ENCODE results near the gene RPRD1B. TPM values are rescaled to one million over a fixed set of nuclear protein-coding genes. Genes with fewer than 3 reads are reported as not detected.

Gene RPRD1B
- total RNA-seq, 1 experiment from 2014 or later: 55.1 TPM

GRCh38 chr20:38017959-38018358 is 15.6 kb upstream of the RPRD1B start:
- Histone ChIP-seq H3K9me3 (ENCODE audit: insufficient read depth, low read depth) (peaks cover 7% of the 10 kb centered on the region; the same call in 1 of the 2 replicates), H3F3A (ENCODE audit: insufficient read depth, low read depth) (no peaks in the 10 kb centered on the region), H4K20me1 (ENCODE audit: insufficient read depth) (0 out of 2 replicates have a peak, but pooled peaks cover 4% of the 10 kb centered on the region), H3K4me2 (no peak overlapping the region), H2AFZ (no peak overlapping the region), H3K79me2 (ENCODE audit: low read depth) (peaks cover 7% of the 10 kb centered on the region), H3K36me3 (ENCODE audit: low read depth) (peaks cover 34% of the 10 kb centered on the region), H3K27me3 (ENCODE audit: insufficient read depth, low read depth) (no peaks in the 10 kb centered on the region), H3K9me2 (ENCODE audit: insufficient read depth) (no peaks in the 10 kb centered on the region), H3K4me3 (no peak overlapping the region), H3K27ac (no peak overlapping the region), H3K4me1 (replicated peaks; ENCODE audit: insufficient read depth) (no peaks in the 10 kb centered on the region)
- intact Hi-C loops (cut with micrococcal nuclease; ENCODE audit: unreplicated experiment): no loop called here
- POLR2A ChIA-PET (ENCODE audit: unreplicated experiment): interaction anchor here (0.6 kb wide), 1 partner anchor 387 kb away, joined by 5 read pairs; no protein-coding TSS in a partner anchor
- BruUV-seq (replicated peaks): no TSS peak
- no peak for TF ChIP-seq EZH2 (IDR thresholded peaks at IDR 0.05; ENCODE audit: low read depth)
- no peak for TF ChIP-seq CTCF (conservative IDR thresholded peaks at IDR 0.05)
- no peak for DNase-seq
- CTCF ChIA-PET: no interaction called here

- H3K27ac ChIP-seq: no peak overlapping the region
- BruUV-seq (replicated peaks): no TSS peak
- H3K4me2 ChIP-seq: no peak overlapping the region
- H3K9me2 ChIP-seq (ENCODE audit: insufficient read depth): no peaks in the 10 kb centered on the region
- H3K27me3 ChIP-seq (ENCODE audit: insufficient read depth, low read depth): no peaks in the 10 kb centered on the region
- peaks cover 7% of the 10 kb centered on the region; the same call in 1 of the 2 replicates for H3K9me3 ChIP-seq (ENCODE audit: insufficient read depth, low read depth)
- POLR2A ChIA-PET (ENCODE audit: unreplicated experiment): no interaction called here
- no peak for DNase-seq
- peaks cover 11% of the 10 kb centered on the region for H3K79me2 ChIP-seq (ENCODE audit: low read depth)
- CTCF ChIA-PET: no interaction called here
- H3K36me3 ChIP-seq (ENCODE audit: low read depth): peaks cover 34% of the 10 kb centered on the region
- no peaks in the 10 kb centered on the region for H3K4me1 ChIP-seq (replicated peaks; ENCODE audit: insufficient read depth)
- no peak overlapping the region for H2AFZ ChIP-seq
- 0 out of 2 replicates have a peak, but pooled peaks cover 4% of the 10 kb centered on the region for H4K20me1 ChIP-seq (ENCODE audit: insufficient read depth)
- H3K4me3 ChIP-seq: no peak overlapping the region
- TF ChIP-seq EZH2 (IDR thresholded peaks at IDR 0.05; ENCODE audit: low read depth) (no peak), CTCF (conservative IDR thresholded peaks at IDR 0.05) (no peak)
- intact Hi-C loops (cut with micrococcal nuclease; ENCODE audit: unreplicated experiment): no loop called here
- no peaks in the 10 kb centered on the region for H3F3A ChIP-seq (ENCODE audit: insufficient read depth, low read depth)
Measured at GRCh38 chr20:38018385-38018784, 15.2 kb upstream of the RPRD1B start.

- BruUV-seq (replicated peaks): no TSS peak
- Histone ChIP-seq H3K9me2 (ENCODE audit: insufficient read depth) (no peaks in the 10 kb centered on the region), H2AFZ (no peak overlapping the region), H3K4me1 (replicated peaks; ENCODE audit: insufficient read depth) (no peaks in the 10 kb centered on the region), H3K4me2 (no peak overlapping the region), H3K27me3 (ENCODE audit: insufficient read depth, low read depth) (no peaks in the 10 kb centered on the region), H3K9me3 (ENCODE audit: insufficient read depth, low read depth) (peaks cover 7% of the 10 kb centered on the region; the same call in 1 of the 2 replicates), H3K4me3 (no peak overlapping the region), H3K27ac (no peak overlapping the region), H3F3A (ENCODE audit: insufficient read depth, low read depth) (no peaks in the 10 kb centered on the region), H3K79me2 (ENCODE audit: low read depth) (peaks cover 31% of the 10 kb centered on the region), H4K20me1 (ENCODE audit: insufficient read depth) (peaks cover 11% of the 10 kb centered on the region), H3K36me3 (ENCODE audit: low read depth) (peaks cover 28% of the 10 kb centered on the region)
- CTCF ChIA-PET: no interaction called here
- intact Hi-C loops (cut with micrococcal nuclease; ENCODE audit: unreplicated experiment): no loop called here
- TF ChIP-seq CTCF (conservative IDR thresholded peaks at IDR 0.05) (no peak), EZH2 (IDR thresholded peaks at IDR 0.05; ENCODE audit: low read depth) (no peak)
- no peak for DNase-seq
- POLR2A ChIA-PET (ENCODE audit: unreplicated experiment): no interaction called here
Measured at GRCh38 chr20:38021087-38021772, 12.3 kb upstream of the RPRD1B start.

Measured in PC-9 (cell line).